HG02973 (cell line): Measurements from ENCODE around the gene TCF7L2.

Source experiments
- ATAC-seq: cut with Tn5 transposase; IDR thresholded peaks from one replicate; pipeline ENCODE4 v1.9.1; 2021; ENCODE audit warnings: moderate library complexity; ENCODE audit not compliant: unreplicated experiment

TCF7L2 gene

DNA sequence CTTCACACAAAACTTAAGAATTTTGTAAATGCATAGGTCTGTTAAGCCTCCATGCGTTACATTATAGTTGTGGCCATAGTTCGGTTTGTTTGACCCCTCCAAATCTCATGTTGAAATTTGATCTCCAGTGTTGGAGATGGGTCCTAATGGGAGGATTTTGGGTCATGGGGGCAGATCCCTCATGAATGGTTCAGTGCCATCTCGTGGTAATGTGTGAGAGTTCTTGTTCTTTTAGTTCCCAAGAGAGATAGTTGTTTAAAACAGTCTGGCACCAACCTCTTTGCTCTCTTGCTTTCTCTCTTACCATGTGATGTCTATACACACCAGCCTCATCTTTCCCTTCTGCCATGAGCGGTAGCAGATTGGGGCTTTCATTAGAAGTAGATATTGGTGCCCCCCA is 264.3 kb downstream of the TCF7L2 start:
- ATAC-seq = no peak

DNA sequence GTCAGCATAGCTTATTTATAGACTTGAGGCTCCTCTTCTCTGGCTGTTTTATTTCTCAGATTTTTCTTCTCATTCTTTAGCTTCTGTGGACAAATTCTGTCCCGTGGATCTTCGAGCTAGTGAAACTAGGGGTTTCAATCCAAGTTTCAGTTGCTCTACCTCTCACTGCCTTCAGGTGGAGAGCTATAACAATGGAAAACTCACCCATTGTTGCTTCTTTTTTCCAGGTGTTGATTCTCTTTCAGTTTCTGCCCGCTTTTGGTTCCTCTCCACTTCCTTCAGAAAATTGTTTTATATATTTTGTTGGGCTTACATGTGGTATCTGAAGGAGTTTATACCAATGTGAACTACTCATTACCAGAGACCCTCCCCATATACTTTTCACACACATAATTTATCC is 266.1 kb downstream of the TCF7L2 start:
- ATAC-seq = no peak
